ENCODE data around the gene NTRK3.

NTRK3 gene

DNA sequence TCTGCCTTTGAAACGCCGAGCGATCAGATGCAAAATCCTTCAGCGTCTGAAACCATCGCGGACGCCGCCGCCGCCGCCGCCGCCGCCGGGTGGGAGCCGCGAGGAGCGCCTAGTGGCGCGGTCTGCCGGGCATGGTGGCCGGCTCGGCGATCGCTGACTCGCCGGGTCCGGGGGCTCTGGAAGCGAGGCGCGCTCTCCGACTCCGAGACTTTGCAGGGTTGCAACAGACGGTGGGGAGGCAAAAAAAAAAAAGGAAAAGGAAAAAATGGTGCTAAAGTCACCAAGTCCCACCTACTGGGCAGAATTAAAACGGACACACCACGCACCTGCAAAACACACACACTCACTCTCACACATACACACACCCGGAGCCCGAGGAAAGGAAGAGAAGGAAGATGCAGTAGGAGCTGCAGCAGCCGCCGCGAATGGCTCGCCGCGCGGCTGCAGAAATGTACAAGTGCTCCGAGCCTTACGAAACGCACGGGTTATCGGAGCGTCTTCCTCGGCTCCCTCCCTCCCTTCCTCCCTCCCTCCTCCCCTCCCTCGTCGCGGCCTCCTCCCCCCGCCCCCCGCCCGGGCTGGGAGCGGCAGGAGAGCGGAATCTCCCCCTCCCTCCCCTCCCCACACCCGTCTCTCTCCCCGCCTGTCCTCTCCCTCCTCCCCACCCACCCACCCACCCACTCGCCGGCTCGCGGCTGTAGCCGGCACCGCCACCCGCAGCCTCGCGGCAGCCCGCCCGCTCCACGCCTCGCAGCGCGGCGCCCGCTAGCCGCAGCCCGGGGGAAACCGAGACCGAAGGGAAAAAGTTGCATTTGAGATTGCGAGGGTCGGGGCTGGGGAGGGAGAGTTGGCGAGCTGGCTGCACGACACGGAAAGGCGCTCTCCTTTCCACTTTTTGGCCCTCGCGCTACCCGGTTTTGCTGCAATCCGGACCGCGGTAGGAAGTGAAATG, at the start of gene NTRK3:
Gene NTRK3, minus strand, starts transcription at position 461 of the 952 bp plus-strand sequence. CDS start 586 bp downstream, outside the sequence.
- DNase-seq: peak; percentile 77

DNA sequence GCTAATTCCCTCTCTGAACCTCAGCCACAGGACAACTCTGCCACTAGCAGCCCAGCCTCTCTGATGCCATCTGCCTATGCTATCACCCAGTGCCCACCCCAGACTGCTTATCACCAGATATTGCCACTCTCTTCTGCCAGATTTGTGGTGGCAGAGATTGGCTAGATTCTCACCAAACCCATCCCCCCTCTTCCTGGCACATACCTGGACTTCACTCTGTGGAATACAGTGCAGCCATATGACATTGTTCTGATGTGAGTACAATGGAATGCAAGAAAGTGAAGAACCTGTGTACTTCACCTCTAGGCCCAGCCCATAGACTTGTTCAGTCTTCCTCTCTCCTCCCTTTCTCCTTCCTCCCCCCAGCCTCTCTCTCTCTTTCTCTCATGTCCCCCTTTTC, 46.9 kb upstream of the NTRK3 start:
- no peak for DNase-seq

DNA sequence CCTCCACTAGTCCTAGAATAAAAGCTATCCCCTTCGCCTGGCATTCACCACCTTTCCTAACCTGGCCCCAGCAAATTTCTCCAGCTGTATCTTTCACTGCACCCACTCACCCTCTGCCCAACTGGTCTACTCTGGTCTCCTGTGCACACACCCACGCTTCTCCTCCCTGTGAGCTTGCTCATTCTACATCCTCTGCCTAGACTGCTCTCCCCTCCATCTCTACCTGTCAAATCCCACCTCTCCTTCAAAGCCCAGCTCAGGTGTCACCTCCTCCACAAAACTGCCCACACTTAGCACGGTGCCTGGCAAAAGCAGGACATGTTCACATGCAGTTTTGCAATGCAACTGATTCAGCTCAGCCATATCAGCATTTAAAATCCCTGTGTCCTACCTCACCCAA, 45.8 kb upstream of the NTRK3 start:
- DNase-seq: no peak

DNA sequence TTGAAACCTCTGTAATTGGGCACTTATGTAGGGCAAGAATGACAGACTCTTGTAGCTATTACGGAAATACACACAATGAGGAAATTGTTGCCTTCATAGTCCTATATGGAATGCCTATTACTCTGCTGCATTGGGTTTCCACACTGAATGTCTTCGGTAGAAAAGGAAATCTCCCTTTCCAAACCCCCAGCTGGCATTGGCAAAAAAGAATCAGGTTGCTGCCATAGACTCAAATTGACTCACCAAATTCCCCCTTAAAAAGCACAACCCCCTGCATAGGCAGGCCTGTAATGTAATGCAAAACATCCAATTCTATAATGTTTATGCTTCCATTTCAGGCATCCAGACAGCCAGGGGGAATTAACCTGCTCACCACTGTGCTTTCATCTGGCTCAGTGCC, 44.8 kb upstream of the NTRK3 start:
- DNase-seq: no peak

DNA sequence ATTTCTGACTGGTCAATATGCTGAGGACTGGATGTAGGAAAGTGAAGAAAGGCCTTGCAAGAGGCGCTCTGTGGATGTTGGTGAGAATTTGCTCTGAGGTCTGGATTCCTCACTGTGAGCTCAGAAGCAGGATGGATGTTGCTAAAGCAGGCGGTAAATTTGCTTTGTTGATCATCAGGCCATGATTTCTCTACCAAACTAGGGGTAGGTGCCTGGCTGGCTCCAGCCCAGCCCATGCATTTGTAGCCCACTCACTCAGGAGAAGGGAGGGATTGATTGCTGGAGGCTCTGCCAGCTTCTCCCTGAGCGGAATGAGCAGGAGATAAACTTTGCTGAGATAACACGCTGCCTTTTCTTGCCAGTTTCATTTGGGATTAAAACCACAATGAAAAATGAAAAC, 44.3 kb upstream of the NTRK3 start:
- DNase-seq: no peak

DNA sequence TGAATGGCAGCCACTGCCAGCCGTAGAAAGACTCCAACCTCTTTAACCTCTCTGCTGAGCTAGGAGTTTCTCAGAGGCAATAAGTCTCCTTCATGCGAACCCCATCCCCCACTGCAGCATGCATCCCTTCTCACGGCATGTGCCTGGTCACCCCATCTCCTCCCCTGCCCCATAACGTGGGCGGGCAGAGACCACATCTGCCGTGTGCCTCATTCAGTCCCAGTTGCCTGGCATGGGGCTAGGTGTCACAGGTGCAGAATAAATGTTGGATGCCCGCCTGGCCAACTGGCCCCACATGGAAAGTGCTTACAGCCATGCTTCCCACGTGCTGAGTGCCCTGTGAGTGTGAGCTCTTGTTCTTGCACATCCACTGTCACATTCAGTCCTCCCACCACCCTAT, 43.5 kb upstream of the NTRK3 start:
- no peak for DNase-seq

DNA sequence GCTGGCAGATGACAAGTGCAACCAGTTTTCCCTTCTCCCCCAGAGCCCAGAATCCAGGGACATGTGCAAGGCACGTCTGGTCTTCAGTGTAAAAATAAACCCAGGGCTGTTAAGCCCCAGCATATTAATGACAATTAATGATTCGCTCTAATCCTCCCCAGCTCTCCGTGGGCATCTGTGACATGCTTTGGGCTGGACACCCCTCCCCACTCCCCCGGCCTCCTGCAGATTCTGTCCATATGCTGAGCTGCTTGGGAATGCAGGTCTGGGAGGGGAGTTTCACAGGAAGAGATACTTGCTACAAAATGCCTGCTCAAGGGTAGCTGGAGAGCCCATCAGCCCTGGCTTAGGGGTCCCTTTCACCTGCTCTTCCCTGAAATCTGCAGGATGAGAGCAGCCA, 43.0 kb upstream of the NTRK3 start:
- peak; percentile 69 for DNase-seq

DNA sequence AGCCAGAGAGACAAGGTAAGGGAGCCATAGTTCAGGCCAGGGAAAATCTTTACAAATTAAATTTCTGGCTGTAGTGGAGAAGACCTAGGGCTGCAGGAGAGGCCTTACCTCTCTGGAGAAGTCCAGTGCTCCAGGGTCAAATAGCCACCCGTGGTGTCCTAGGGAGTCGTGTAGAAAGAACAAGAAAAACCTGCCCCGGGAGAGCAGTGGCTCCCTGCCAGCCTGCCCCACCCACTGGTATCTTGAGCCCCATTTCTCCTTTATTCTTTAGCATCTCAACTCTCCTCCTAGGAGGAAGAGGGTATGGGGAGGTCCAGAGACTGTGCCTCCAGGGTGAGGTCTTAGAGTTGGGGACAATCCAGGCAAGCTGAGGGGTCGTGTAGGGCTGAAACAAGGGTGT, 32.1 kb upstream of the NTRK3 start:
- DNase-seq: no peak

DNA sequence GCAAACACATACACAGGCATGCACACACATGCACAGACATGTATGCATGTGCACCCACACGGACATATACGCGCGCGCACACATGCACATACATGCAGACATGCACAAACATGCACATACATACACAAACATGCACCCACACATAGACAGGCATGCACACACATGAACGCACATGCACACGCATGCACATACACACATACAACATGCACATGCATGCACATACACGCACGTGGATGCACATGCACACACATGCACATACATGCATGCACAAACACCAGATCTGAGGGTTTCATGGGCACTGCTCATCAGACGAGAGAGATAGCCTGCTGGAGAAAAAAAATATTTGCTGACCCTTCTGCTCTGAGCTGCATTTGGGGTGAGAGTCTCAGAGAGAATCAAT, 31.7 kb upstream of the NTRK3 start:
- DNase-seq: no peak

DNA sequence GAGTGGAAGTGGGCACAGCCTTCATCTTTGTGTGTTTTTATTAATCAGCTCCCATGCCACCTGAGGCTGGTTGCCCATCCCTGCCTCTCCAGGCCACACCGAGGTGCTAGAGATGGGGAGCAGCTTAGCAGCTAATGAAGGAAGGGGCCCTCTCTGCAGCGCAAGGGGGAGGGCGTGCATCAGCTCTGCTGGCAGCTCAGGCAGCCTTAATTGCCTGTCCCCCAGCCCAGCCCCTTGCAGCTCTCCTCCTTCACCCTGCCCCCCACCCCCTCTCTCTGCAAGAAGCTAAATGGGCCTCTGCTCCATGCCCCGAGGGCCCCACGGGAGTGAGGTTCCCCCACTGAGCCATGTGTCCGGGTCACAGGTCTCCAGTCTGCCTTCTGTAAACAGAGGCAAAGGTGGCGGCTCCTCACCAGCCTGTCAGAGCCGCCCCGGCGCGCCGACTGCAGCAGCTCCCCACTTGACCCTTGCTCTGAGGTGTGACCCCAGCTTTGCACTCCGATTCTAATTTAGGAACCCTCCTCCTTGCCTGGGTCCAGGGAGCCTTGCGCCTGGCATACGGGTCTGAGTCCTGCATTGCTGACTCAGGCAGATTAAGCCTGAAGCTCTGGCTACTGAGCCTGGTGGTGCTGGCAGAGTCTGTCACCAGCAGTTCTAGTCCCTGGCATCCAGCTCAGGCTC, 27.9 kb upstream of the NTRK3 start:
- peak; percentile 53 for DNase-seq

DNA sequence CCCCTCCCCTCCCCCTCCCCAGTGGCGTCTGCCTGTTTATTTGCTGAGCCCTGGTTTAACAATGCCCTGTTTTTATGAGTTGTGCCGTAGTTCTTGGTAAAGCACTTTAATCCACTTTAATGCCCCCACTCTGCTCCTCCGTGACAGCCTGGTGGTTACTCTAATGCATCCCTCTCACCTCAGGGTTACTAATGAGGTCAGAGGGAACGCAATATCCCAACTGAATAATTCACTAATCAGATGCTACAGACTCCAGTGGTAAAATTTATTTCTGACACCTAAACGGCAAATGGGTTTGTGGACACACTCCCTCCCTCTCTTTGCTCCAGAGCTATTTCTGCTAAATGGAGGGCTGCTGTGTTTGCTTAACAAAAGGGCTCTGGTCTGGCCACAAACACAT, 26.1 kb upstream of the NTRK3 start:
- no peak for DNase-seq

DNA sequence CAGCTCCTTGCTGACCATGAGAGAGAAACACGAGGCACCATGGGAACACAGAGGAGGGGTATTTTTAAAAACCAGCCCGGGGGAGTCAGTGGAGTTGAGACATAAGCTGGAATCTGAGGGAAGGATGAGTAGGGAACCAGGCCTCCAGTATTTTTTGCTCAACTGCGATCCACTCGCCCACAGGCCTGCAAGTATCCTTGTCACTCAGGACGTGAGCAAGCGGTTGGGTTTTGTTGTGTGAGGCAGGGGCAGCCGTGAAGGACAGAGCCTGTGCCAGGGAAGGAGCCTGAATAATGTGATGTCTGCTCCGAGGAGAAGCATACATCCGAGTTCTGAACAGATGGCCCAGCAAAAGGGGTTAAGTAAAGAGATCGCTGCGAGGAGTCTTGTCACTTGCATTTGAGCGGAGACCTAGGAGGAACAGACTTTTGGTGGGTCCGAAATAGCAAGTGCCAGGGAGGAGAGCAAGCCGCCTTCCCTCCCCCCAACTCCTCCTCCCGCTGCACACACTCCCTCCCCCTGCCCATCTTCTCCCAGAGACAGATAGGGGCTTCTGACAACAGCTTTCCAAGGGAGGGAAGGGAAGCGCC, 20.4 kb upstream of the NTRK3 start:
- DNase-seq: no peak

DNA sequence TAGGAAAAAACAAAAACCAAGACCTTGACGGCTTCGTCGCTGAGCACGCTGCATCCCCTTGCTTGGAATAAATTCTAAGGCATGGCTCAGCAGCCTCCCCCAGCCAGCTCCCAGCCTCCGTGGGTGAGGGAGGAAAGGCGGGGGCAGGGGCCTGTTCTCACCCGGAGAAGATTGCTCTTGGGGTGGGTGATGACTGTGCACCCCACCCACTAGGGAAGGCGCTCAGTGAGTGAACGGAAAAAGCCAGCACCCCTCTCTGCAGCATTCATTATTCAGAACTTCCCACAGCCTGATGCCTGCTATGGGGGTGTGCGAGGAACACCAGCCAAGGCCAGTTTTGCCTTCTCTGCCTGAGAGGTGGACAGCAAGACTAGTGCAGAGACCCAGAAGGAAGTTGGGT, 19.3 kb upstream of the NTRK3 start:
- no peak for DNase-seq

DNA sequence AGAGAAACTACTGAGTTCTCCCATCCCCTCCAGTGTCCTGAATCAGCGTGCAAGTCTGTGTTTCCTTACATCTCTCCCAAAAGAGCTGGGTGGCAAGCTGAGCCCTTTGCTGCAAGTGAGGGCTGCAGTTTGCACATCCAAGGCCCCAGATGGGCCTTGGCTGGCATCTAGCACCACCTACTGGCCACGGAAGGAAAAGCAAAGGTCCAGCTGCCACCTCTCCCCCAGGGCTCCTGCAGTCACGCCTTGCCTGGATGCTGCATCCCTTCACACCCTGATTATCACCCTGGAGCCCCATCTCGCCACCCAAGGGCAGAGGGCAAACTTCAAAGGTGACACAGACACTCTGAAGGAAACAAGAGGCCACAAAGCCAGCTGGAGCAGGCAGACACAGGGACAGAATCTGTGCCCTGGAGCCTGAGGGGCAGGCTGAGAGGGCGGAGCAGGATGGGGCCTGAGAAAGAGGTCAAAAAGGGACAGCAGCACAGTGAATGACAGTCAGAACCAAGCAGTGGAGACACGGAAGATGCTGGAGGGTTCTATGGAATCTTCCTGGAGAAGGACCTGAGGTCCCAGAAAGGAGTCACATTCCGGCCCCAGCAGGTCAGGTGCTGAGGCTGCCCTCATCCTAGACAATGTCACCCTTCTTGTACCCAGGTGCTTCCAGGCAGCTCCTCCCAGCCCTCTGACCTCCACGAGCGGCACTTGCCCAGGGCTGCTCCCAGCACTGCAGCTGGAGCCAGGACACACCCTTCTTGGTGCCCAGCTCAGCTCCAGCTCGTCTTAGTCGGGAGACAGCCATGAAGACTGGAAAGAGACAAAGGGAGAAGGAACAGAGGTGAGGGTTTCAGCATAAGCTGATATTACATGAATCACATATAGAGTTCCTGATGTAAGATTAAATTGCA, 18.3 kb upstream of the NTRK3 start:
- peak; percentile 91 for DNase-seq

DNA sequence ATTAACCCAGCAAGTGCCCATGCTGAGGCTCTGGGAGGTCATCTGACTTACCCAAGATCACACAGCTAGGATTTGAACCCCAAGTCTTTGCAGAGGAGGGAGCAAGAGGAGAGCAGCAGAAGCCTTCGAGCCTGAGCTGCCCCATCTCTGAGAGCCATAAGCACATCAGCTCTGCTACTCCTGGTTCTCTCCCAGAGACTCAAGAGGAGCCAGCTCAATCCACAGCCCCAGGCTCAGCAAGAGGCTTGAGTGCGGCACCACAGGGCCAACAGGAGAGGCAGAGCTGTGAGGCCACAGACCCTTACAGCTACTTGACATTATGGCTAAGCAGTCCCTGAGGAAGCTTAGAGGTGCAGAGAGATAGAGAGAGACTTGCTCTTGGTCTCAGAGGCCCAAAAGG, 15.9 kb upstream of the NTRK3 start:
- DNase-seq: no peak

DNA sequence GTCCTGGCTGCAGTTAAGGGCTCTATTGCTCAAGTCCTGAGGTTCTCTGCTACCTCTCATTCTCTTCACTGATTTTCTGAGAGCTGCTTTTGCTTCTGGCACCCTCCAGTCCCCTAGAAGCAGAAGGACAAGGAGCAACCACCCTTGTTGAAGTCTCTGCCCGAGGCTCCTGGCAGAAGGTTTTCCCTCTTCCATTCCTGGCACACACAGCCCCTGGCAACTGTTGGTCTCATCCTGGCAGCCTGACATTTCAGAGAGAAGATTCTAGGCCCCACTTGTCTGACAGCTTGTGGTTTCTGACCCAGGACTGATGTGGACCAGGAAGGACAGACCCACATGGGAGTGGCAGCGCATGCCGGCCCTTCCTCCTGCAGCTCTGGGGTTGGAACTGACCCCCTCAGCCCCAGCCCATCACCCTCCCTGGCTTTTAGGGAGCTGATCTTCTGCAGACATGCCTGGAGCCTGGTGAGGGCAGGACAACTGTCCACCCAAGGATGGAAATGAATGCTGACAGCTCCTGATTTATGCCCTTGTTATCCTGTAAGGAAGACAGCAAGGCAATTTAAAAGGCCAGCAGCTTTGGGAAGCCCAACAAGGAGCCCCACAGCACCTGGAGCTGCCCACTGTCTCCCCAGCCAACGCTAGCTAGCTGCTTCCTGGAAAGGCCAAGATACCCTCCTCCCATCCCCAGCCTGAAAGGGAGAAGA, 13.0 kb upstream of the NTRK3 start:
- DNase-seq: no peak

DNA sequence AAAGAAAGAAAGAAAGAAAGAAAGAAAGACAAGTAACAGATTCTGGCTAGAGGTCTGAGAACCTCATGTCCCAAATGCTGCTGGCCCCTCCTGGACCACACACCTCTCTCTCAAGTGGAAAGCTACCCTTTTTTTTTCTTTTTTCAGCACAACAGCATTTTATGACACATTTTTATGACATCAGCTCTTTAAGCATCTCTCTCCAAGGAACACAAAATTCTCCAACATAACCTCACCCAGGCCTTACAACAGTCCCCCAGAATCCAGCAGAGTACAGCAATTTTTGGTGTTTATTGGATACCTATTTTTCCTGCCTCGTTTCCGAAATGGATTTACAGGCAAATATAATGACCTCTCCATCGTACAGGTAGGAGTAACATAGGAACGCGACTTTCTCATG, 11.2 kb upstream of the NTRK3 start:
- DNase-seq: no peak

DNA sequence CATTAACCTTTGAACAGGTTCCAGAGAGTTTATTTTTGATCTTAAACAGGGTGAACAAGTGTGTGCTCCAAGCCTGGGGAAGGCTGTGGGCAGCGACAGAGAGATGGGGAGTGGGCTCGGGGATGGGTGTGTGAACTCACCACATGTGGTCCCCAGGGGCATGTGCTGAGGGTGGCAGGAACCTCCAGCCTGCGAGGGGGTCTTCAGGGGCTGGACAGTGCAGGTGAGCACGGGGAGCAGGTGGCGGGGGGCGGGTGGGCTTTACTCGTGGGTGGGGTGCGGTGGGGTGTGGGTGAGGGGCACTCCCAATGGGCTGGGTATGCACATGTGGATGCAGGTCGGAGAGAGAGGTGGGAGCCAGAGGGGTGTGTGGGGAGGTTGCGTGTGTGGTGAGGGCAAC, 9.6 kb upstream of the NTRK3 start:
- DNase-seq: no peak

DNA sequence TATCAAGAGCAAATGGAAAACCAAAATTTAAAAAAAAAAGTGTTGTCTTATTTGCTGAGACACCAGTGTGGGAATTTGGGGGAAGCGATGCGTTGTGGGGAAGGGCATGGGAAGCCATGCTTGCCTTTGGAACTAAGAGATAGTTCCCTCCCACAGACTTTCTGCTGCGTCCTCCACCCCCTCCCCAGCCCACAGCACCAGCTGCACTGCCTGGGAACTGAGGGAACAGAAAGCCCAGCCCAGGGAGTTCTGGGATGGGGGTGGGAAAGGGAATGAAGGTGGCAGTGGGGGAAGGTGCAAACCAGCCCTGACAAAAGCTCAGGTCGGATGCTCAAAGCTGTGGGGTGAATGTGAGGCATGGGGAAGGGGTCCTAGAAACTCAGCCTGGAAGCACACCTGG, 8.1 kb upstream of the NTRK3 start:
- DNase-seq: no peak

DNA sequence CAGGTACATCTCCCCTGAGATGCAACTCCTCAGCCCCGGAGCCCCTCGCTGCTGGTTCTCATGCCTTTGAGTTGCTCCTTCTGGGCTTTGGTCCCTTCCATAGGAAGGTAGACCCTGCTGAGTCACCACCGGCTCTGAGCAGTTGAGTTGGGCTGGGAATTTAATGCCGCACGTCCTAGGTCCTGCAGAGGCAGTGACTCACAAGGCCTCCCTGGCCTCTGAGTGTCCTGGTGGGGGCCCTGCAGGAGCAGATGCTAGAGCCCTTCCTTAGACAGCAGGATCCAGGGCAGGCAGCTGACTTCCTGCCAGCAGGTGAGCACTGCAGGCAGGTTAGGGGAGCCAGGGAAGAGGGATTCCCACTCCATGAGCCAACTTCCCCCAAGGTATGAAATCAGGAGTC, 5.5 kb upstream of the NTRK3 start:
- no peak for DNase-seq

DNA sequence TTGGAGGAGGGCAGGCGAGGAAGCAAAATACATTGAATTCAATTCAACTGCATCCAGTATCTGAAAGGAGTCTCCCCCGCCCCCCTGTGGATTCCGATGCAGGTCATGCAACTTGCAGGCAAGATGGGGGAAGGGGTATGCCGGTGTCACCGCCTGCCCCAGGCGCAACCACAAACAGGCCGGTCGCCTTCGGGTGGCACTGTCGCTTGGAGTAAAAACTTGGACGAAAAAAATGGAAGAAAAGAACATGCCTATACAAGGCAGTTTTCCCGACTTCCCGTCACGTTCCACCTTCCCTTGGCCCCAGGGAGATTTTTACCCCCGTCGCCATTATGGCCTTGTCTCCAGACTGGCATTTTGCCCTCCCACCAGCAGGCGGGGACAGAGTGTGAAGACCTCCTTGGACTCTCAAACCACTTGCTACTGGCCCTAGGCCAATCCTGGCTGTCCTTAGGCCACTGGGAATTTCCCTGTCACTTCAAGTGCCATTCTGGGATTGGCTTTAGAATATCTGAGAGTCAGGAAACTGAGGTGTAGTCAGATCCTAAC, 1.6 kb upstream of the NTRK3 start:
- DNase-seq: peak; percentile 85
